Measurements from ENCODE around the gene CHST15.

Gene CHST15

GRCh38 chr10:124001391-124002148 is 91.8 kb downstream of the CHST15 start:
- H3K27me3 ChIP-seq (ENCODE audit: insufficient read depth, low read depth): no peaks in the 10 kb centered on the region
- TF ChIP-seq CTCF (conservative IDR thresholded peaks at IDR 0.05; ENCODE audit: low read depth, low read length): no peak
- no peak overlapping the region for H3K4me2 ChIP-seq

GRCh38 chr10:124000792-124001201 is 92.6 kb downstream of the CHST15 start:
- Histone ChIP-seq H3K79me2 (ENCODE audit: insufficient read depth, low read depth) (0 out of 2 replicates have a peak, but pooled peaks cover 4% of the 10 kb centered on the region), H3K9ac (no peak overlapping the region), H3K4me3 (IDR thresholded peaks at IDR 0.05; ENCODE audit: insufficient read depth, low read depth, low read length) (no peak overlapping the region), H3K27me3 (ENCODE audit: insufficient read depth, low read depth) (no peaks in the 10 kb centered on the region), H4K20me1 (ENCODE audit: insufficient read depth) (no peaks in the 10 kb centered on the region), H2AFZ (ENCODE audit: low read depth) (no peak overlapping the region), H3K27ac (peak overlapping the region; percentile 33; the same call in 1 of the 2 replicates), H3K4me1 (ENCODE audit: low read depth, poor library complexity, severe bottlenecking) (peaks cover 89% of the 10 kb centered on the region), H3K4me2 (peak overlapping the region; percentile 15; the same call in 1 of the 2 replicates), H3K36me3 (ENCODE audit: insufficient read depth) (no peaks in the 10 kb centered on the region)
- TF ChIP-seq CTCF (conservative IDR thresholded peaks at IDR 0.05; ENCODE audit: low read depth, low read length): no peak

More at GRCh38 chr10:124001391-124002148, 91.8 kb downstream of the CHST15 start:
- Histone ChIP-seq H3K4me1 (ENCODE audit: low read depth, poor library complexity, severe bottlenecking) (peaks cover 90% of the 10 kb centered on the region), H3K4me3 (IDR thresholded peaks at IDR 0.05; ENCODE audit: insufficient read depth, low read depth, low read length) (no peak overlapping the region), H3K79me2 (ENCODE audit: insufficient read depth, low read depth) (peaks cover 4% of the 10 kb centered on the region; the same call in 1 of the 2 replicates), H2AFZ (ENCODE audit: low read depth) (no peak overlapping the region), H3K27ac (peak overlapping the region; percentile 33; the same call in 1 of the 2 replicates), H4K20me1 (ENCODE audit: insufficient read depth) (no peaks in the 10 kb centered on the region; the same call in 1 of the 2 replicates), H3K36me3 (ENCODE audit: insufficient read depth) (no peaks in the 10 kb centered on the region), H3K9ac (no peak overlapping the region)

- no peak for TF ChIP-seq CTCF (conservative IDR thresholded peaks at IDR 0.05; ENCODE audit: low read depth, low read length)
- Histone ChIP-seq H3K9ac (no peak overlapping the region), H3K4me1 (ENCODE audit: low read depth, poor library complexity, severe bottlenecking) (peaks cover 84% of the 10 kb centered on the region), H3K27me3 (ENCODE audit: insufficient read depth, low read depth) (no peaks in the 10 kb centered on the region), H4K20me1 (ENCODE audit: insufficient read depth) (no peaks in the 10 kb centered on the region), H3K36me3 (ENCODE audit: insufficient read depth) (no peaks in the 10 kb centered on the region), H3K4me2 (no peak overlapping the region), H3K27ac (peak overlapping the region; percentile 33; the same call in 1 of the 2 replicates), H2AFZ (ENCODE audit: low read depth) (no peak overlapping the region), H3K4me3 (IDR thresholded peaks at IDR 0.05; ENCODE audit: insufficient read depth, low read depth, low read length) (no peak overlapping the region), H3K79me2 (ENCODE audit: insufficient read depth, low read depth) (0 out of 2 replicates have a peak, but pooled peaks cover 4% of the 10 kb centered on the region)
These were observed 93.3 kb downstream of the CHST15 start for GRCh38 chr10:123999956-124000615.

GRCh38 chr10:123999261-123999660 is 94.1 kb downstream of the CHST15 start:
- Histone ChIP-seq H3K79me2 (ENCODE audit: insufficient read depth, low read depth) (0 out of 2 replicates have a peak, but pooled peaks cover under 1% of the 10 kb centered on the region), H3K27ac (peak overlapping the region; percentile 93; the same call in 1 of the 2 replicates), H3K4me1 (ENCODE audit: low read depth, poor library complexity, severe bottlenecking) (peaks cover 83% of the 10 kb centered on the region), H4K20me1 (ENCODE audit: insufficient read depth) (no peaks in the 10 kb centered on the region), H2AFZ (ENCODE audit: low read depth) (no peak overlapping the region), H3K4me2 (0 out of 2 replicates have a peak overlapping the region, but pooled peaks have one; percentile 62), H3K27me3 (ENCODE audit: insufficient read depth, low read depth) (no peaks in the 10 kb centered on the region), H3K4me3 (IDR thresholded peaks at IDR 0.05; ENCODE audit: insufficient read depth, low read depth, low read length) (no peak overlapping the region), H3K9ac (no peak overlapping the region), H3K36me3 (ENCODE audit: insufficient read depth) (no peaks in the 10 kb centered on the region)
- no peak for TF ChIP-seq CTCF (conservative IDR thresholded peaks at IDR 0.05; ENCODE audit: low read depth, low read length)
